Mesodermal cell (in vitro differentiated cells): Measurements from ENCODE around the gene DOK7.

Experiments used
- H3K27ac ChIP-seq: 2 replicates; pipeline ENCODE4 v1.7.0; 2013; ENCODE audit warnings: mild to moderate bottlenecking, low read depth, low read length, moderate library complexity; ENCODE audit not compliant: severe bottlenecking
- H3K36me3 ChIP-seq: 2 replicates; pipeline ENCODE4 v1.7.1; 2013; ENCODE audit warnings: mild to moderate bottlenecking, low read length, moderate library complexity; ENCODE audit not compliant: control insufficient read depth, insufficient read depth
- H3K4me1 ChIP-seq: one replicate; pipeline ENCODE4 v1.7.1; 2013; ENCODE audit warnings: mild to moderate bottlenecking, low read length; ENCODE audit not compliant: insufficient read depth, control insufficient read depth, poor library complexity, severe bottlenecking
- H3K4me3 ChIP-seq: 2 replicates; pipeline ENCODE4 v1.7.0; 2013; ENCODE audit warnings: low read length, control low read depth, mild to moderate bottlenecking; ENCODE audit not compliant: insufficient read depth, poor library complexity, severe bottlenecking; ENCODE audit errors: extremely low read depth
- H3K9me3 ChIP-seq: 2 replicates; pipeline ENCODE4 v1.7.1; 2013; ENCODE audit warnings: mild to moderate bottlenecking, low read length, moderate library complexity; ENCODE audit not compliant: control insufficient read depth
- WGBS, 2 experiments: methylation state at CpG; one replicate each; pipeline ENCODE4 v1.1.5; 2013; ENCODE audit warnings: missing lambda C conversion rate in 2 of 2; ENCODE audit not compliant: insufficient coverage in 2 of 2; 5-methylcytosine and 5-hydroxymethylcytosine counted together

DOK7 gene

DNA sequence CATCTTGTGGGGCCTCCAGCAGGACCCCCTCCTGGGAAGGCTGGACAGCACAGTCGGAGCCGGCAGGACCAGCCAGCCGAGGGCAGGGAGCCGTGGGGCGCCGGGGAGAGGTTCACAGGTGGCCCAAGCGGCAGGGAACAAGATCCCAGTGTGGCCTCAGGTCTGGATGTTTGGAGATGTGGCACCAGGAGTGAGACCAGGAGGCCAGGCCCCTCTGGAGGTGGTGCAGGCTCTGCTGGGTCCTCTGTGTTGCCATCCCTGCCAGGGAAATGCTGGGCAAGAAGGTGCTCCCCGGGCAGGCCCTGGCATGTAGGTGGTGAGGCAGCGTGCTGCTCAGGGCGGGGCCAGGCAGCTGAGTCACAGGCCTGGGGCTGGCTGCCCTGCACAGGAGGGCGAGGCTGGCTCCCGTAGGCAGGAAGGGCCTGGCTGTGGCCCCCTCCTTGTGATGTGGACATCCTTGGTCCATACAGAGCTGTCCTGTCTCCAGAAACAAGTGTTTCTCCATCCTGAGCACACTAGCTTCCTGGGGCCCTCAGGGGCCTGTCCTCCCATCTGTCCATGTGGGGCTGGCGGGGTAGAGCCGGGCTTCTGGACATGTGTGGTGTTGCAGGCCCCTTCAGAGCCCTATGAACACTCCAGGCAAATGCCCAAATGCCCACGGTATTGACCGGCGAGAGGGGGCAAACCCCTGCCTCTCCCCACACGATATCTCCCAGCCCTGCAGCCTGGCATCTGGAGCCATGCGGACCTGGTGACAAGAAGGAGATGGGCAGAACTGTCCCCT is 26.1 kb upstream of the DOK7 start:
- H3K4me1 ChIP-seq: peaks cover 6% of the 10 kb centered on the region
- WGBS, 2 experiments: 90 to 94% methylated on average over 18 to 19 of the region's 19 CpGs
- H3K27ac ChIP-seq: no peak overlapping the region
- no peak overlapping the region for H3K4me3 ChIP-seq
- H3K9me3 ChIP-seq: no peaks in the 10 kb centered on the region
- H3K36me3 ChIP-seq: peaks cover 4% of the 10 kb centered on the region

DNA sequence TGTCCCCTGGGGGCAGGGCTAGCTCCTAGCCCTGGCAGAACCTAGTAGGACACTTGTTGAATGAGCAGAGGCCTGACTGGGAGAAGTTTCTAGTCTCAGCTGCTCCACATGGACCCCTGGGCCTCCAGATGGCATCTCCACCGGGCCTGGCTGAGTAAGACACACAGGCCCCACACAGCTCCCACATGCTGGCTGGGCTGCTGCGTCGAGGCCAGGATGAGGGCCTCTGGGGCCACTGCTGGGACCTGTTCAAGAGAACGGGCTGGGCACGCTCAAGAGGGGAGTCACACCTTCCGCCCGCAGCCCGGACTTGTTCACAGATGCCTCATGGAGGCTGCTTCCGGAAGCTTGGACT is 25.5 kb upstream of the DOK7 start:
- 95 to 97% methylated on average over 8 to 9 of the region's 9 CpGs for WGBS, 2 experiments
- Histone ChIP-seq H3K4me1 (peaks cover 6% of the 10 kb centered on the region), H3K36me3 (peaks cover 4% of the 10 kb centered on the region), H3K4me3 (no peak overlapping the region), H3K27ac (no peak overlapping the region), H3K9me3 (no peaks in the 10 kb centered on the region)

- H3K4me3 ChIP-seq: no peak overlapping the region
- H3K27ac ChIP-seq: no peak overlapping the region
- H3K36me3 ChIP-seq: no peaks in the 10 kb centered on the region
- 94 to 97% methylated on average over 20 to 21 of the region's 28 CpGs for WGBS, 2 experiments
- H3K4me1 ChIP-seq: peaks cover 6% of the 10 kb centered on the region
- no peaks in the 10 kb centered on the region for H3K9me3 ChIP-seq
Observed at GRCh38 chr4:3437998-3438846, 24.9 kb upstream of the DOK7 start.

GRCh38 chr4:3438847-3439180 is 24.3 kb upstream of the DOK7 start:
- 92 to 99% methylated on average over 6 to 9 of the region's 10 CpGs for WGBS, 2 experiments
- no peaks in the 10 kb centered on the region for H3K9me3 ChIP-seq
- peaks cover 6% of the 10 kb centered on the region for H3K4me1 ChIP-seq
- H3K27ac ChIP-seq: no peak overlapping the region
- H3K4me3 ChIP-seq: no peak overlapping the region
- no peaks in the 10 kb centered on the region for H3K36me3 ChIP-seq

GRCh38 chr4:3439391-3439790 is 23.7 kb upstream of the DOK7 start:
- Histone ChIP-seq H3K4me3 (no peak overlapping the region), H3K36me3 (no peaks in the 10 kb centered on the region), H3K27ac (no peak overlapping the region), H3K9me3 (no peaks in the 10 kb centered on the region), H3K4me1 (peaks cover 6% of the 10 kb centered on the region)
- whole genome bisulfite sequencing, 2 experiments: 96 to 99% methylated on average over 12 to 16 of the region's 16 CpGs

- Histone ChIP-seq H3K36me3 (no peaks in the 10 kb centered on the region), H3K9me3 (no peaks in the 10 kb centered on the region), H3K27ac (no peak overlapping the region), H3K4me1 (peaks cover 6% of the 10 kb centered on the region), H3K4me3 (no peak overlapping the region)
- 95% methylated on average over 6 to 7 of the region's 7 CpGs for WGBS, 2 experiments
Observed at GRCh38 chr4:3440011-3440410, 23.1 kb upstream of the DOK7 start.

- Histone ChIP-seq H3K36me3 (no peaks in the 10 kb centered on the region), H3K9me3 (no peaks in the 10 kb centered on the region), H3K4me1 (peaks cover 6% of the 10 kb centered on the region), H3K4me3 (no peak overlapping the region), H3K27ac (no peak overlapping the region)
- 90 to 93% methylated on average over 10 to 14 of the region's 15 CpGs for WGBS, 2 experiments
Observed at GRCh38 chr4:3440979-3441500, 22.1 kb upstream of the DOK7 start.

DNA sequence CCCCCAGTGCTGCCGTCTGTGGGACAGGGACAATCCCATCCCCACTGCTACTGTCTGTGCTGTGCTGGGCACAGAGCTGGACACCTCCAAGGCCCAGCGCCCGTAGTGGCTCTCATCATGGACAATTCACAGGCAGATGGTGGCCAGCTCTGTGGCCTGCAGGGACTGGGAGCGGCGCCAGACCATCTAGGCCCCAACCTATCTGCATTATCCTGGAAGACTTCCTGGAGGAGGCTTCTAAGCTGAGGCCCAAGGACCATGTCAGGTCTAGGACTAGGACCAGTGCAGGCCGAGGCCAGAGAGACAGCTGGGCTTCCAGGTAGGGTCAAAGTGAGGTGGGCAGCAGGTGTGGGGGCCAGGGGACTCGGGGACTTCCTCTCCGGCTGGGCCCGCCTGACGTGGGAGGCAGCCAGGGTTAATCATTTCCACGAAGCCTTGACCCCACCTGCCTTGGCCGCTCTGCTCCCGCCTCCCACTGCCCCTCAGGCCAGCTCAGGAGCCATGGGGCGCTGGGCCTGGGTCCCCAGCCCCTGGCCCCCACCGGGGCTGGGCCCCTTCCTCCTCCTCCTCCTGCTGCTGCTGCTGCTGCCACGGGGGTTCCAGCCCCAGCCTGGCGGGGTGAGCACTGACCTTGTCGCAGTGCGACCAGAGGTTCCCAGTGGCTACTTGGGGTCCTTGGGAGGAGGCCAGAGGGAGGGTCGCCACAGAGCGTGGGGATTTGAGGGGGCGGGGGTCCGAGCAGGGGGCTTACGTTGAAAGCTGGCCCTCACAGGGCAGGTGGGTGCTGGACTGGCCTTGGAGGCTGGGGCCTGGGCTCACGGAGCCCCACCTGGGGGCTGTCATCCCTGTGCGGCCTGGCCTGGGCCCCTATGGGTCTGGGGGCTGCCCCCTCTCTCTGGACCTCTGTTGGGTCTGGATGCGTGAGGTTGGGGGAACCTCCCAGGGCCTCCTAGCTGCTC is 21.3 kb upstream of the DOK7 start, which contains the start of gene HGFAC:
HGFAC (plus strand) TSS at position 468 of the 959 bp plus-strand sequence; CDS start at position 502, 34 bp downstream.
- Histone ChIP-seq H3K9me3 (no peaks in the 10 kb centered on the region), H3K4me1 (peaks cover 4% of the 10 kb centered on the region), H3K4me3 (no peak within 1 kb of the TSS), H3K27ac (no peak within 1 kb of the TSS), H3K36me3 (no peaks in the 10 kb centered on the region)
- WGBS, 2 experiments: 90 to 94% methylated on average over 21 to 24 of the region's 27 CpGs

DNA sequence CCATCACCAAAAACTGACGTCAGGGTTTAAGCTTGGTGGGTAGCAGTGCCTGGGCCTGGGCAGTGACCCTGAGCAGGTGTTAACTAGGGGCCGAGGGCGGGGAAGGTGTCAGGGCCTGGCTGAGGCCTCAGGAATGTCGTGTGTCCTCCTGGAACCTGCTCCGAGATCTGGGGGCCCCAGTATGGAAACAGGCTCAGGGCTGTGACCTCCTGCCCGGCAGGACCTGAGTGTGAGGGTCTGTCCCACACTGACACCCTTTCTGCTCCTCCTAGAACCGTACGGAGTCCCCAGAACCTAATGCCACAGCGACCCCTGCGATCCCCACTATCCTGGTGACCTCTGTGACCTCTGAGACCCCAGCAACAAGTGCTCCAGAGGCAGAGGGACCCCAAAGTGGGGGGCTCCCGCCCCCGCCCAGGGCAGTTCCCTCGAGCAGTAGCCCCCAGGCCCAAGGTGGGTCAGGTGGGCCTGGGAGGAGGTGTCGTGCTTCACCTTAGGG is 20.6 kb upstream of the DOK7 start:
- H3K27ac ChIP-seq: no peak overlapping the region
- no peaks in the 10 kb centered on the region for H3K9me3 ChIP-seq
- 84 to 87% methylated on average over 12 of the region's 14 CpGs for WGBS, 2 experiments
- H3K4me1 ChIP-seq: no peaks in the 10 kb centered on the region
- H3K36me3 ChIP-seq: no peaks in the 10 kb centered on the region
- no peak overlapping the region for H3K4me3 ChIP-seq
